Measurements from ENCODE around the gene RPRD1B.

GRCh38 chr20:38113401-38114325 lies 80.1 kb downstream of the RPRD1B start:
- TF ChIP-seq EZH2phosphoT487 (IDR thresholded peaks at IDR 0.05; ENCODE audit: low read depth, severe bottlenecking, unreplicated experiment): no peak
- no peak for TF ChIP-seq EZH2 (IDR thresholded peaks at IDR 0.05; ENCODE audit: borderline replicate concordance)
- TF ChIP-seq, protein P1, sequence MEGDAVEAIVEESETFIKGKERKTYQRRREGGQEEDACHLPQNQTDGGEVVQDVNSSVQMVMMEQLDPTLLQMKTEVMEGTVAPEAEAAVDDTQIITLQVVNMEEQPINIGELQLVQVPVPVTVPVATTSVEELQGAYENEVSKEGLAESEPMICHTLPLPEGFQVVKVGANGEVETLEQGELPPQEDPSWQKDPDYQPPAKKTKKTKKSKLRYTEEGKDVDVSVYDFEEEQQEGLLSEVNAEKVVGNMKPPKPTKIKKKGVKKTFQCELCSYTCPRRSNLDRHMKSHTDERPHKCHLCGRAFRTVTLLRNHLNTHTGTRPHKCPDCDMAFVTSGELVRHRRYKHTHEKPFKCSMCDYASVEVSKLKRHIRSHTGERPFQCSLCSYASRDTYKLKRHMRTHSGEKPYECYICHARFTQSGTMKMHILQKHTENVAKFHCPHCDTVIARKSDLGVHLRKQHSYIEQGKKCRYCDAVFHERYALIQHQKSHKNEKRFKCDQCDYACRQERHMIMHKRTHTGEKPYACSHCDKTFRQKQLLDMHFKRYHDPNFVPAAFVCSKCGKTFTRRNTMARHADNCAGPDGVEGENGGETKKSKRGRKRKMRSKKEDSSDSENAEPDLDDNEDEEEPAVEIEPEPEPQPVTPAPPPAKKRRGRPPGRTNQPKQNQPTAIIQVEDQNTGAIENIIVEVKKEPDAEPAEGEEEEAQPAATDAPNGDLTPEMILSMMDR (IDR thresholded peaks at IDR 0.05; ENCODE audit: poor library complexity): peak; percentile 33
